Measurements from ENCODE around the gene ST6GALNAC3.

Gene ST6GALNAC3

GRCh38 chr1:76547916-76548315, 473.4 kb downstream of the ST6GALNAC3 start:
- H3K4me1 ChIP-seq (ENCODE audit: low read depth, poor library complexity, severe bottlenecking): no peaks in the 10 kb centered on the region
- H3K36me3 ChIP-seq (ENCODE audit: insufficient read depth): no peaks in the 10 kb centered on the region
- H2AFZ ChIP-seq (ENCODE audit: low read depth): no peak overlapping the region
- H3K4me2 ChIP-seq: no peak overlapping the region
- H3K27ac ChIP-seq: no peak overlapping the region
- no peak overlapping the region for H3K9ac ChIP-seq
- H3K27me3 ChIP-seq (ENCODE audit: insufficient read depth, low read depth): no peaks in the 10 kb centered on the region
- TF ChIP-seq CTCF (conservative IDR thresholded peaks at IDR 0.05; ENCODE audit: low read depth, low read length): no peak
- no peaks in the 10 kb centered on the region for H3K79me2 ChIP-seq (ENCODE audit: insufficient read depth, low read depth)
- H3K4me3 ChIP-seq (IDR thresholded peaks at IDR 0.05; ENCODE audit: insufficient read depth, low read depth, low read length): no peak overlapping the region
- H4K20me1 ChIP-seq (ENCODE audit: insufficient read depth): no peaks in the 10 kb centered on the region

DNA sequence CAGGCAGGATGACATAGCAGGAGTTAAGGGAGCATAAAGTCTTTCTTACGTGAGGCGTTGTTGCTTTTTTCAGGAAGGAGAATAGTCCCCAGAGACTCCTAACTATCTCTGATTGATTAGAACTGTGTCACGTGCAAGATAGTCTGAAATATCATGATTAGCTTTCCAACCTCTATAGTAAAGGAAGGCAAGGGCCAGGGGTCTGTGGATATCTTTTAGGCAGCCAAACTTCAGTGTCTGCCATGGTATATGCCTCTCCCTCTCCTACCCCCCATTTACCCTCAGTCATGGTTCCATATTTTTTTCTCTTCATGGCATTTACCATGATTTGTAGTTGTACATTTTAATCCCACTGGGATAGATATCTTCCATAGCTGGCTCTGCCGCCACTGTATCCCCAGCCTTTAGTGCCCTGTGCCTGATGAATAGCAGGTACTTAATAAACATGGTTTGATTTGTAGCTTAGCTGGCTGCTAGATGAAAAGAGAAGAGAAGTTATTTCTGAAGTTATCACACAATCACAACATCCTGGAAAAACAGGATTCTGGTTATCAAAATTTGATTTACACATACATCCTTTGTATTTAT, 474.1 kb downstream of the ST6GALNAC3 start:
- Histone ChIP-seq H3K9ac (no peak overlapping the region), H3K27me3 (ENCODE audit: insufficient read depth, low read depth) (no peaks in the 10 kb centered on the region), H3K4me3 (IDR thresholded peaks at IDR 0.05; ENCODE audit: insufficient read depth, low read depth, low read length) (no peak overlapping the region), H3K36me3 (ENCODE audit: insufficient read depth) (no peaks in the 10 kb centered on the region), H2AFZ (ENCODE audit: low read depth) (no peak overlapping the region), H3K79me2 (ENCODE audit: insufficient read depth, low read depth) (no peaks in the 10 kb centered on the region), H4K20me1 (ENCODE audit: insufficient read depth) (no peaks in the 10 kb centered on the region), H3K27ac (no peak overlapping the region), H3K4me1 (ENCODE audit: low read depth, poor library complexity, severe bottlenecking) (no peaks in the 10 kb centered on the region), H3K4me2 (no peak overlapping the region)
- TF ChIP-seq CTCF (conservative IDR thresholded peaks at IDR 0.05; ENCODE audit: low read depth, low read length): no peak

- Histone ChIP-seq H4K20me1 (ENCODE audit: insufficient read depth) (no peaks in the 10 kb centered on the region), H3K9ac (no peak overlapping the region), H3K4me3 (IDR thresholded peaks at IDR 0.05; ENCODE audit: insufficient read depth, low read depth, low read length) (no peak overlapping the region), H3K79me2 (ENCODE audit: insufficient read depth, low read depth) (no peaks in the 10 kb centered on the region), H3K27ac (no peak overlapping the region), H3K27me3 (ENCODE audit: insufficient read depth, low read depth) (no peaks in the 10 kb centered on the region), H2AFZ (ENCODE audit: low read depth) (no peak overlapping the region), H3K4me2 (no peak overlapping the region), H3K4me1 (ENCODE audit: low read depth, poor library complexity, severe bottlenecking) (no peaks in the 10 kb centered on the region), H3K36me3 (ENCODE audit: insufficient read depth) (no peaks in the 10 kb centered on the region)
- TF ChIP-seq CTCF (conservative IDR thresholded peaks at IDR 0.05; ENCODE audit: low read depth, low read length): no peak
Measured at GRCh38 chr1:76554283-76554682, 479.7 kb downstream of the ST6GALNAC3 start.

GRCh38 chr1:76562292-76562691, 487.7 kb downstream of the ST6GALNAC3 start:
- Histone ChIP-seq H3K4me2 (no peak overlapping the region), H4K20me1 (ENCODE audit: insufficient read depth) (no peaks in the 10 kb centered on the region), H3K27ac (no peak overlapping the region), H3K36me3 (ENCODE audit: insufficient read depth) (no peaks in the 10 kb centered on the region), H3K79me2 (ENCODE audit: insufficient read depth, low read depth) (no peaks in the 10 kb centered on the region), H3K27me3 (ENCODE audit: insufficient read depth, low read depth) (no peaks in the 10 kb centered on the region), H2AFZ (ENCODE audit: low read depth) (no peak overlapping the region), H3K4me1 (ENCODE audit: low read depth, poor library complexity, severe bottlenecking) (no peaks in the 10 kb centered on the region), H3K4me3 (IDR thresholded peaks at IDR 0.05; ENCODE audit: insufficient read depth, low read depth, low read length) (no peak overlapping the region), H3K9ac (no peak overlapping the region)
- no peak for TF ChIP-seq CTCF (conservative IDR thresholded peaks at IDR 0.05; ENCODE audit: low read depth, low read length)

All from KMS-11 (cell line).